Stimulated activated naive CD4-positive, alpha-beta T cell (primary cell): ENCODE measurements around the gene IRF4.

ENCODE experiments used
- DNase-seq, 6 experiments: peaks; one replicate each; lab custom pipeline; 2025; lab: John Stamatoyannopoulos, UW

IRF4 gene

GRCh38 chr6:353642-354614 lies 37.6 kb upstream of the IRF4 start:
- DNase-seq = no peak

GRCh38 chr6:354631-355280 lies 36.8 kb upstream of the IRF4 start:
- DNase-seq = no peak

- no peak for DNase-seq
Observed at GRCh38 chr6:355373-356208, 36.0 kb upstream of the IRF4 start.

- no peak for DNase-seq
Observed at GRCh38 chr6:356828-357251, 34.7 kb upstream of the IRF4 start.

GRCh38 chr6:357261-357790 lies 34.2 kb upstream of the IRF4 start:
- no peak for DNase-seq

- DNase-seq = no peak
Observed at GRCh38 chr6:357791-358341, 33.7 kb upstream of the IRF4 start.

GRCh38 chr6:358432-358831 lies 33.1 kb upstream of the IRF4 start:
- DNase-seq = no peak

- DNase-seq = no peak
Observed at GRCh38 chr6:358847-359246, 32.7 kb upstream of the IRF4 start.

- DNase-seq = no peak
Observed at GRCh38 chr6:359261-360035, 32.1 kb upstream of the IRF4 start.

- no peak for DNase-seq
Observed at GRCh38 chr6:360349-360748, 31.2 kb upstream of the IRF4 start.

GRCh38 chr6:360764-361373 lies 30.7 kb upstream of the IRF4 start:
- DNase-seq = no peak

- no peak for DNase-seq
Observed at GRCh38 chr6:361411-362132, 30.0 kb upstream of the IRF4 start.

- no peak for DNase-seq
Observed at GRCh38 chr6:362231-362923, 29.2 kb upstream of the IRF4 start.

- DNase-seq = no peak
Observed at GRCh38 chr6:362924-363249, 28.7 kb upstream of the IRF4 start.

GRCh38 chr6:363291-363690 lies 28.3 kb upstream of the IRF4 start:
- no peak for DNase-seq

GRCh38 chr6:363909-364308 lies 27.6 kb upstream of the IRF4 start:
- DNase-seq = no peak

GRCh38 chr6:364609-365540 lies 26.7 kb upstream of the IRF4 start:
- DNase-seq = no peak

GRCh38 chr6:365835-366234 lies 25.7 kb upstream of the IRF4 start:
- no peak for DNase-seq
